ENCODE results near the gene TEX47. TPM values are rescaled to one million over a fixed set of nuclear protein-coding genes. Genes with fewer than 3 reads are reported as not detected.
A peak's percentile ranks its signal among the peaks of the same experiment; 100 is the strongest.

TEX47 gene
- not detected in 2 replicates for total RNA-seq (2014; rRNA removed; shearing (Covaris generic))

- DNase-seq (ENCODE audit: low spot score), result no peak
These were observed at the start of gene TEX47 for GRCh38 chr7:88795553-88795952. Gene TEX47 (minus strand): TSS chr7:88795737. CDS start chr7:88794942, 795 bp downstream.

GRCh38 chr7:88845091-88845490 lies 49.6 kb upstream of the TEX47 start:
- no peak for DNase-seq (ENCODE audit: low spot score)

- DNase-seq (ENCODE audit: low spot score), result no peak
These were observed 46.7 kb upstream of the TEX47 start for GRCh38 chr7:88842201-88842600.

- DNase-seq (ENCODE audit: low spot score), result peak; percentile 75
These were observed 39.7 kb upstream of the TEX47 start for GRCh38 chr7:88835147-88835728.

- no peak for DNase-seq (ENCODE audit: low spot score)
These were observed 30.7 kb upstream of the TEX47 start for GRCh38 chr7:88826222-88826621.

GRCh38 chr7:88818552-88818951 lies 23.0 kb upstream of the TEX47 start:
- DNase-seq (ENCODE audit: low spot score), result no peak

GRCh38 chr7:88806280-88807037 lies 10.9 kb upstream of the TEX47 start:
- no peak for DNase-seq (ENCODE audit: low spot score)

- DNase-seq (ENCODE audit: low spot score), result no peak
These were observed 5.5 kb upstream of the TEX47 start for GRCh38 chr7:88801046-88801445.

GRCh38 chr7:88792361-88792760 lies 3.2 kb downstream of the TEX47 start:
- no peak for DNase-seq (ENCODE audit: low spot score)

- no peak for DNase-seq (ENCODE audit: low spot score)
These were observed 3.6 kb downstream of the TEX47 start for GRCh38 chr7:88791891-88792290.

GRCh38 chr7:88789480-88790064 lies 6.0 kb downstream of the TEX47 start:
- peak; percentile 85 for DNase-seq (ENCODE audit: low spot score)

GRCh38 chr7:88787777-88788176 lies 7.8 kb downstream of the TEX47 start:
- DNase-seq (ENCODE audit: low spot score), result no peak

- DNase-seq (ENCODE audit: low spot score), result no peak
These were observed 19.7 kb downstream of the TEX47 start for GRCh38 chr7:88775838-88776237.

- no peak for DNase-seq (ENCODE audit: low spot score)
These were observed 22.8 kb downstream of the TEX47 start for GRCh38 chr7:88772776-88773175.

GRCh38 chr7:88771417-88771816 lies 24.1 kb downstream of the TEX47 start:
- no peak for DNase-seq (ENCODE audit: low spot score)

GRCh38 chr7:88761779-88762178 lies 33.8 kb downstream of the TEX47 start:
- no peak for DNase-seq (ENCODE audit: low spot score)

- no peak for DNase-seq (ENCODE audit: low spot score)
These were observed 35.4 kb downstream of the TEX47 start for GRCh38 chr7:88760136-88760515.

- no peak for DNase-seq (ENCODE audit: low spot score)
These were observed 36.1 kb downstream of the TEX47 start, which contains the start of gene ZNF804B for GRCh38 chr7:88759230-88760135. Gene ZNF804B (plus strand): TSS chr7:88759700. CDS start chr7:88759977, 277 bp downstream.

GRCh38 chr7:88758381-88759229 lies 36.9 kb downstream of the TEX47 start:
- DNase-seq (ENCODE audit: low spot score), result no peak

- no peak for DNase-seq (ENCODE audit: low spot score)
These were observed 38.2 kb downstream of the TEX47 start for GRCh38 chr7:88757371-88757770.

GRCh38 chr7:88756802-88757201 lies 38.7 kb downstream of the TEX47 start:
- no peak for DNase-seq (ENCODE audit: low spot score)

Data from HT-29 (cell line).